Caco-2 (cell line): Measurements from ENCODE around the gene PRCP. TPM values are rescaled to one million over a fixed set of nuclear protein-coding genes. Genes with fewer than 3 reads are reported as not detected.

Experiments
- BruUV-seq: library from RNA; stranded (reverse); fragments of 400-500 nt; replicated peaks from 2 replicates; lab custom pipeline; 2021; lab: Mats Ljungman, UMichigan
- CTCF ChIA-PET: fragments of 300-600 bp; sonication (Branson Sonifier 250); formaldehyde crosslinking; loops from one replicate; lab custom pipeline; 2022; ENCODE audit warnings: antibody characterized with exemption; lab: Charles Lee
- POLR2A ChIA-PET: fragments of 300-600 bp; sonication (Branson Sonifier 250); formaldehyde crosslinking; loops from one replicate; lab custom pipeline; 2022; ENCODE audit warnings: antibody characterized with exemption; lab: Charles Lee
- DNase-seq, 2 experiments: peaks; one replicate each; pipeline versions ENCODE4 v3.0.0 to v3.0.0-alpha.2; 2020 to 2022
- H3K27me3 ChIP-seq: replicated peaks from 2 replicates; pipeline ENCODE4 v1.6.0; 2011; ENCODE audit warnings: low read length; ENCODE audit not compliant: control insufficient read depth, insufficient read depth
- H3K36me3 ChIP-seq: 2 replicates; pipeline ENCODE4 v1.5.1; 2011; ENCODE audit warnings: low read length; ENCODE audit not compliant: control insufficient read depth, insufficient read depth
- H3K4me1 ChIP-seq: fragments of 250-450 bp; sonication (Bioruptor Pico); 2 replicates; pipeline ENCODE4 v1.5.1; 2020; ENCODE audit warnings: mild to moderate bottlenecking
- H3K4me3 ChIP-seq: 2 replicates; pipeline ENCODE4 v1.5.1; 2011; ENCODE audit warnings: low read depth, mild to moderate bottlenecking, control low read depth, low read length
- H3K9me3 ChIP-seq: fragments of 250-450 bp; sonication (Bioruptor Pico); 2 replicates; pipeline ENCODE4 v1.5.1; 2020; ENCODE audit warnings: mild to moderate bottlenecking, moderate library complexity
- H3K27ac Mint-ChIP-seq: one replicate; pipeline ENCODE4 v1.8.0; 2022; ENCODE audit warnings: mixed read lengths; ENCODE audit not compliant: unreplicated experiment
- H3K27me3 Mint-ChIP-seq: one replicate; pipeline ENCODE4 v1.8.0; 2022; ENCODE audit warnings: mixed read lengths; ENCODE audit not compliant: insufficient read depth, unreplicated experiment
- H3K36me3 Mint-ChIP-seq: one replicate; pipeline ENCODE4 v1.8.0; 2022; ENCODE audit warnings: mild to moderate bottlenecking, mixed read lengths; ENCODE audit not compliant: insufficient read depth, unreplicated experiment
- H3K4me1 Mint-ChIP-seq: one replicate; pipeline ENCODE4 v1.8.0; 2022; ENCODE audit warnings: low read depth, mixed read lengths; ENCODE audit not compliant: unreplicated experiment
- H3K4me3 Mint-ChIP-seq: one replicate; pipeline ENCODE4 v1.8.0; 2022; ENCODE audit warnings: mild to moderate bottlenecking, moderate library complexity, mixed read lengths; ENCODE audit not compliant: unreplicated experiment
- H3K9me3 Mint-ChIP-seq: one replicate; pipeline ENCODE4 v1.8.0; 2022; ENCODE audit warnings: mixed read lengths; ENCODE audit not compliant: unreplicated experiment
- intact Hi-C: fragments of 100-400 bp; cut with micrococcal nuclease; formaldehyde crosslinking; loops from one replicate; pipeline ENCODE4 v1.10.0; 2022; ENCODE audit not compliant: unreplicated experiment
- total RNA-seq: library from RNA; stranded (reverse); gene quantifications from 2 replicates; pipeline ENCODE4 v1.2.3, GENCODE V29; 2022
- TF ChIP-seq, protein P1 (sequence below), 2 experiments: fragments of 200-600 bp in 1 of 2; IDR thresholded peaks; 1 replicate in 1 of 2; 2 replicates in 1 of 2; pipeline versions ENCODE4 v1.5.1 to v1.8.0; 2011 to 2022; ENCODE audit warnings: antibody characterized with exemption in 1 of 2, control low read depth in 1 of 2, inconsistent platforms in 1 of 2, low read depth in 1 of 2, low read length in 1 of 2, mild to moderate bottlenecking in 1 of 2, moderate library complexity in 1 of 2; ENCODE audit not compliant: insufficient read depth in 1 of 2, severe bottlenecking in 1 of 2, unreplicated experiment in 1 of 2

Gene PRCP
- total RNA-seq, 1 experiment from 2014 or later: 107 TPM

DNA sequence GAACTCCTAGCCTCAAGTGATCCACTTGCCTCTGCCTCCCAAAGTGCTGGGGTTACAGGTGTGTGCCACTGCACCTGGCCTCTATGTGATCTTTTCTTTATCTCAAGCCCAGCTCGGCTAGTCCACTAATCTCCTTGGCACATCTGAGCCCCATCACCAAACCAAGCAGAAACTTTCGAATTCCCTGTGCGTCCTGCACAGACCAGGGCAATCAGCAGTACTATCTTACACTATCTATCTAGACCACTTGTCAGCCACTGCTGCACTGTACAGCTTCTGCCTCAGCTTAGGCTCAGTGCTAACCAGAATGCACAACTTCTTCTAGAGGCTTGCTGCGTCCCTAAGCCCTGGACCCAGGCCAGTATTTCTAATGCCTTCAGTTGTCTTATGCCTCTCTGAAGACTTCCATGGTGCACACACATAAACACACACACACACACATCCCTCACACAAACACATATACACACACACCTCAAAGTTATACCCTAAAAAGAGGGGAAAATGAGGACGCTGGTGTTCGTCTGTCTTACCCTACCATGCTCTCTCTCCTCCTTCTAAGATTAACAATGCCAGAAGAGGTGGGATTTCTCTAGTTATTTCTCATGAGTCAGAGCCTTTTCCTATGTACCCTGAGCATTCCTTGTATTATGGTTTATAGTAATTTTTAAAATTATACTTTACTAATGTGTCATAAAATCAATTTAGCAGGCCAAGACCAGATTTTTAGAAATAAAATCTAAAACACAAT lies 107.2 kb downstream of the PRCP start:
- DNase-seq: no peak
- peaks cover 14% of the 10 kb centered on the region for H3K4me1 ChIP-seq
- no peak overlapping the region for H3K4me3 Mint-ChIP-seq
- ChIA-PET POLR2A (no interaction called here), CTCF (no interaction called here)
- H3K9me3 ChIP-seq: no peaks in the 10 kb centered on the region
- H3K4me3 ChIP-seq: no peak overlapping the region
- no peaks in the 10 kb centered on the region for H3K36me3 Mint-ChIP-seq
- peaks cover under 1% of the 10 kb centered on the region for H3K27me3 Mint-ChIP-seq
- BruUV-seq: no TSS peak
- peaks cover 7% of the 10 kb centered on the region for H3K4me1 Mint-ChIP-seq
- intact Hi-C loops: no loop called here
- no peak overlapping the region for H3K27ac Mint-ChIP-seq
- H3K9me3 Mint-ChIP-seq: no peaks in the 10 kb centered on the region
- H3K27me3 ChIP-seq: 0 out of 2 replicates have a peak, but pooled peaks cover 1% of the 10 kb centered on the region
- TF ChIP-seq, protein P1, sequence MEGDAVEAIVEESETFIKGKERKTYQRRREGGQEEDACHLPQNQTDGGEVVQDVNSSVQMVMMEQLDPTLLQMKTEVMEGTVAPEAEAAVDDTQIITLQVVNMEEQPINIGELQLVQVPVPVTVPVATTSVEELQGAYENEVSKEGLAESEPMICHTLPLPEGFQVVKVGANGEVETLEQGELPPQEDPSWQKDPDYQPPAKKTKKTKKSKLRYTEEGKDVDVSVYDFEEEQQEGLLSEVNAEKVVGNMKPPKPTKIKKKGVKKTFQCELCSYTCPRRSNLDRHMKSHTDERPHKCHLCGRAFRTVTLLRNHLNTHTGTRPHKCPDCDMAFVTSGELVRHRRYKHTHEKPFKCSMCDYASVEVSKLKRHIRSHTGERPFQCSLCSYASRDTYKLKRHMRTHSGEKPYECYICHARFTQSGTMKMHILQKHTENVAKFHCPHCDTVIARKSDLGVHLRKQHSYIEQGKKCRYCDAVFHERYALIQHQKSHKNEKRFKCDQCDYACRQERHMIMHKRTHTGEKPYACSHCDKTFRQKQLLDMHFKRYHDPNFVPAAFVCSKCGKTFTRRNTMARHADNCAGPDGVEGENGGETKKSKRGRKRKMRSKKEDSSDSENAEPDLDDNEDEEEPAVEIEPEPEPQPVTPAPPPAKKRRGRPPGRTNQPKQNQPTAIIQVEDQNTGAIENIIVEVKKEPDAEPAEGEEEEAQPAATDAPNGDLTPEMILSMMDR (IDR thresholded peaks at IDR 0.05; ENCODE audit: insufficient read depth in 1 of 2, low read depth in 1 of 2, low read length in 1 of 2, severe bottlenecking in 1 of 2, unreplicated experiment in 1 of 2): no peak
- H3K36me3 ChIP-seq: no peaks in the 10 kb centered on the region

DNA sequence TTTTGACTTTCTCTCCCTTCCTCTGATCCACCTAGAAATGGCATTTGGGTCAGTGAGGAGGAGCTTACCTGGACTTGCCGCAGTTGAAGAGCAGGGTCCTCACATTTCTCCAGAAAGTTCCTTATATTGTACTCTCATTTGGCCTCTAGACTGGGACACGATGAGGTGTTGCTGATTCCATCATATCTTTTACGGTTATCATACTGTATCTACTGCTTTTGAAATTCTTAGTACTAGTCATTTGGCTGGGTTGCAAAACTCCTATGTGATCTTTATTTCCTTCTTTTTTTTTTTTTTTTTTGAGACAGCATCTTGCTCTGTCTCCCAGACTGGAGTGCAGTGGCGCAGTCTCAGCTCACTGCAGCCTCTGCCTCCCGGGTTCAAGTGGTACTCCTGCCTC lies 107.9 kb downstream of the PRCP start:
- Mint-ChIP-seq H3K36me3 (no peaks in the 10 kb centered on the region), H3K9me3 (no peaks in the 10 kb centered on the region), H3K4me3 (no peak overlapping the region), H3K27me3 (no peaks in the 10 kb centered on the region), H3K4me1 (peaks cover 7% of the 10 kb centered on the region), H3K27ac (no peak overlapping the region)
- no peaks in the 10 kb centered on the region for H3K36me3 ChIP-seq
- peaks cover 14% of the 10 kb centered on the region for H3K4me1 ChIP-seq
- DNase-seq: no peak
- intact Hi-C loops: no loop called here
- 0 out of 2 replicates have a peak, but pooled peaks cover 1% of the 10 kb centered on the region for H3K27me3 ChIP-seq
- ChIA-PET POLR2A (no interaction called here), CTCF (no interaction called here)
- H3K9me3 ChIP-seq: no peaks in the 10 kb centered on the region
- H3K4me3 ChIP-seq: no peak overlapping the region
- BruUV-seq: no TSS peak
- TF ChIP-seq, protein P1 (IDR thresholded peaks at IDR 0.05; ENCODE audit: insufficient read depth in 1 of 2, low read depth in 1 of 2, low read length in 1 of 2, severe bottlenecking in 1 of 2, unreplicated experiment in 1 of 2): no peak

DNA sequence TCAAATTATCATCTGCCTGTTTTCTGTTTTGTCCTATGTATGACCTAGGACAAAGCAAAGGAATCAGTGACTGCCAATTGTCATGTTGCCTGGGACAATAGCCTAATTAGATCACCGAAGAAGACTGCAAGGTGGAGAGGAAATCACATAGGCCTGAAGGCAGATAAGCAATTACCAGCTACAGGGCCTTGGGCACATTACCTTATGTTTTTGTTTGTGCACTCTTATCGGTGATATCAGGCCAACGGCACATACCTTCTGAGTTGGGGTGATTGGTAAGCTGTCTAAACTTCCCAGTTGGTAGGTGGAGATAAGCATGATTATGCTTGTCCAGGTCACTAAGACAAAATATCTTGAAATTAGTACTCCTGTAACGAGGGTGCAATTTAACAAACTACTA lies 108.5 kb downstream of the PRCP start:
- no peak overlapping the region for H3K4me3 Mint-ChIP-seq
- peaks cover 7% of the 10 kb centered on the region for H3K4me1 Mint-ChIP-seq
- Histone ChIP-seq H3K9me3 (no peaks in the 10 kb centered on the region), H3K36me3 (no peaks in the 10 kb centered on the region), H3K27me3 (0 out of 2 replicates have a peak, but pooled peaks cover 1% of the 10 kb centered on the region), H3K4me3 (no peak overlapping the region), H3K4me1 (peaks cover 14% of the 10 kb centered on the region)
- no TSS peak for BruUV-seq
- DNase-seq: no peak
- POLR2A ChIA-PET: no interaction called here
- no peak overlapping the region for H3K27ac Mint-ChIP-seq
- intact Hi-C loops: no loop called here
- CTCF ChIA-PET: no interaction called here
- H3K36me3 Mint-ChIP-seq: no peaks in the 10 kb centered on the region
- TF ChIP-seq, protein P1 (IDR thresholded peaks at IDR 0.05; ENCODE audit: insufficient read depth in 1 of 2, low read depth in 1 of 2, low read length in 1 of 2, severe bottlenecking in 1 of 2, unreplicated experiment in 1 of 2): no peak
- no peaks in the 10 kb centered on the region for H3K9me3 Mint-ChIP-seq
- H3K27me3 Mint-ChIP-seq: no peaks in the 10 kb centered on the region
